Kidney (tissue), 14 donors: ENCODE measurements around the gene SORCS2. TPM values are rescaled to one million over a fixed set of nuclear protein-coding genes. Genes with fewer than 3 reads are reported as not detected.
A peak's percentile ranks its signal among the peaks of the same experiment; 100 is the strongest.

Experiments used
- DNase-seq, 5 donors: peaks; one replicate each; pipeline ENCODE4 v3.0.0-alpha.2; 2013 to 2020
- FAIRE-seq: peaks from 2 replicates; lab custom pipeline; 2012; peaks lifted over from hg19 to GRCh38; lab: Jason Lieb, UNC
- H3K27ac ChIP-seq, 2 donors: one replicate each; pipeline ENCODE4 v1.7.0; 2013; ENCODE audit warnings: low read depth in 2 of 2, low read length in 2 of 2, inconsistent platforms in 1 of 2
- H3K27me3 ChIP-seq: one replicate; pipeline ENCODE4 v1.7.1; 2013; ENCODE audit warnings: low read length, inconsistent platforms; ENCODE audit not compliant: control insufficient read depth, insufficient read depth
- H3K36me3 ChIP-seq, 3 donors: one replicate each; pipeline versions ENCODE4 v1.7.0 to v1.7.1; 2013; ENCODE audit warnings: low read length in 3 of 3, control low read depth in 1 of 3, inconsistent platforms in 1 of 3; ENCODE audit not compliant: insufficient read depth in 3 of 3, control insufficient read depth in 2 of 3
- H3K4me1 ChIP-seq, 3 donors: one replicate each; pipeline versions ENCODE4 v1.7.0 to v1.7.1; 2013; ENCODE audit warnings: low read length in 3 of 3, inconsistent platforms in 1 of 3, low read depth in 1 of 3; ENCODE audit not compliant: control insufficient read depth in 2 of 3, insufficient read depth in 2 of 3
- H3K4me3 ChIP-seq, 3 donors: one replicate each; pipeline versions ENCODE4 v1.7.0 to v1.8.1; 2013; ENCODE audit warnings: low read length in 3 of 3, control low read depth in 1 of 3, inconsistent platforms in 1 of 3
- H3K9ac ChIP-seq, 3 donors: one replicate each; pipeline versions ENCODE4 v1.7.0 to v1.7.1; 2013; ENCODE audit warnings: low read length in 3 of 3, control low read depth in 1 of 3, inconsistent platforms in 1 of 3
- H3K9me3 ChIP-seq, 3 donors: one replicate each; pipeline versions ENCODE4 v1.7.0 to v1.7.1; 2013; ENCODE audit warnings: low read length in 3 of 3, control low read depth in 1 of 3, inconsistent platforms in 1 of 3; ENCODE audit not compliant: control insufficient read depth in 2 of 3, insufficient read depth in 1 of 3
- CTCF ChIP-seq: IDR thresholded peaks from 3 replicates; pipeline ENCODE4 v1.5.1; 2012; ENCODE audit warnings: mild to moderate bottlenecking, moderate library complexity, borderline replicate concordance; ENCODE audit not compliant: insufficient read depth; ENCODE audit errors: extremely low read depth
- intact Hi-C: fragments of 100-400 bp; cut with DNase I; formaldehyde crosslinking; loops from one replicate; pipeline ENCODE4 v1.11.1; 2022
- polyA plus RNA-seq: library from polyadenylated mRNA; stranded (reverse); fragments of 350-450 nt; fragmentation: Illumina TruSeq; extraction: RNeasy Lipid Tissue Mini Kit (QIAGEN cat#74804); gene quantifications from one replicate; pipeline ENCODE4 v1.2.3, GENCODE V29; 2014; ENCODE audit warnings: low read depth, low replicate concordance; ENCODE audit not compliant: insufficient read depth
- total RNA-seq: library from RNA; stranded (reverse); fragmentation: NEBNext Ultra II Directional; extraction: Animal tissue kit (Norgen Biotek cat#: 25700); gene quantifications from one replicate; pipeline ENCODE4 v1.2.1, GENCODE V29; 2021
- donor health status: control.
- donor health status: control.
- donor health status: control.
- donor health status: control.
- donor health status: control.
- donor health status: DM: yes; HTN: yes; CAD: no.
- donor health status: Normal renal cell carcinoma (clear cell type).

Gene SORCS2
- total and polyA plus RNA-seq, 2 donors from 2014 or later = 6.1 to 9.1 TPM

- H3K36me3 ChIP-seq = no peaks in the 10 kb centered on the region
- no peaks in the 10 kb centered on the region for H3K27me3 ChIP-seq
- no peak for TF ChIP-seq CTCF
- no peak overlapping the region for H3K9ac ChIP-seq
- H3K4me3 ChIP-seq = no peak overlapping the region
- H3K27ac ChIP-seq = no peak overlapping the region
- DNase-seq (peak in 1 of 5 donors; percentile 64), FAIRE-seq (no peak)
- intact Hi-C loops = no loop called here
- no peaks in the 10 kb centered on the region for H3K4me1 ChIP-seq
- peaks cover 0 to 3% (median 2%) of the 10 kb centered on the region in 3 donors for H3K9me3 ChIP-seq
Measured at GRCh38 chr4:7546152-7546808, 353.9 kb downstream of the SORCS2 start.

GRCh38 chr4:7546809-7547367 lies 354.6 kb downstream of the SORCS2 start:
- DNase-seq (no peak), FAIRE-seq (no peak)
- intact Hi-C loops = no loop called here
- Histone ChIP-seq H3K4me3 (no peak overlapping the region), H3K27ac (no peak overlapping the region), H3K27me3 (no peaks in the 10 kb centered on the region), H3K9ac (no peak overlapping the region), H3K9me3 (peaks cover 0 to 6% (median 2%) of the 10 kb centered on the region in 3 donors), H3K4me1 (no peaks in the 10 kb centered on the region), H3K36me3 (no peaks in the 10 kb centered on the region)
- no peak for TF ChIP-seq CTCF

- DNase-seq (peak in 1 of 5 donors; percentile 43), FAIRE-seq (no peak)
Measured at GRCh38 chr4:7547368-7548040, 355.2 kb downstream of the SORCS2 start.

More at GRCh38 chr4:7547368-7548040, 355.2 kb downstream of the SORCS2 start:
- H3K4me1 ChIP-seq = no peaks in the 10 kb centered on the region
- H3K27ac ChIP-seq = no peak overlapping the region
- peaks cover 0 to 10% (median 2%) of the 10 kb centered on the region in 3 donors for H3K9me3 ChIP-seq
- TF ChIP-seq CTCF = no peak
- no peaks in the 10 kb centered on the region for H3K36me3 ChIP-seq
- H3K9ac ChIP-seq = no peak overlapping the region
- intact Hi-C loops = no loop called here
- no peaks in the 10 kb centered on the region for H3K27me3 ChIP-seq
- H3K4me3 ChIP-seq = no peak overlapping the region
